Metanephros (tissue), 1 donor: ENCODE measurements around the gene GGN. TPM values are rescaled to one million over a fixed set of nuclear protein-coding genes. Genes with fewer than 3 reads are reported as not detected.

ENCODE experiments used
- total RNA-seq: library from RNA; depleted of rRNA; stranded (reverse); fragments of >200 nt; gene quantifications from one replicate; pipeline ENCODE4 v1.2.3, GENCODE V29; 2014

GGN gene
- 0.18 TPM for total RNA-seq

GRCh38 chr19:38387550-38388348 lies at the start of gene GGN:
Gene GGN, minus strand, starts transcription at chr19:38388034. Its CDS starts 773 bp downstream, at chr19:38387261.

GRCh38 chr19:38433268-38433733 lies 45.5 kb upstream of the GGN start, which contains the start of gene RYR1:
Gene RYR1, plus strand, starts transcription at chr19:38433691. Its CDS starts 139 bp downstream, at chr19:38433830.

GRCh38 chr19:38425810-38426466 lies 38.1 kb upstream of the GGN start, which contains the start of gene RASGRP4:
Gene RASGRP4, minus strand, starts transcription at chr19:38426219. Its CDS starts 128 bp downstream, at chr19:38426091.

GRCh38 chr19:38402967-38403674 lies 15.3 kb upstream of the GGN start, which contains the start of gene FAM98C:
Gene FAM98C, plus strand, starts transcription at chr19:38403093. Its CDS starts 61 bp downstream, at chr19:38403154.

GRCh38 chr19:38388349-38389100 lies 691 bp upstream of the GGN start, which contains the start of gene SPRED3:
Gene SPRED3, plus strand, starts transcription at chr19:38388697. Its CDS starts 1,606 bp downstream, at chr19:38390303.

GRCh38 chr19:38374332-38375097 lies 13.3 kb downstream of the GGN start, which contains the start of gene PSMD8:
Gene PSMD8, plus strand, starts transcription at chr19:38374571. Its CDS starts 31 bp downstream, at chr19:38374602.

Other genes with a start within 250 kb of the GGN start
- gene DPF1, start 163.8 kb downstream of the GGN start, total RNA-seq, result 0.64 TPM
- gene PPP1R14A, start 131.7 kb downstream of the GGN start, total RNA-seq, result 15.4 TPM
- gene SPINT2, start 123.5 kb downstream of the GGN start, total RNA-seq, result 172 TPM
- gene C19orf33, start 83.8 kb downstream of the GGN start, total RNA-seq, result 6.8 TPM
- gene YIF1B, start 72.1 kb downstream of the GGN start, total RNA-seq, result 40.6 TPM
- 2.9 TPM for gene KCNK6, start 68.2 kb downstream of the GGN start, total RNA-seq
- gene CATSPERG, start 52.2 kb downstream of the GGN start, total RNA-seq, result 7.4 TPM
- gene PSMD8, start 13.5 kb downstream of the GGN start, total RNA-seq, result 214 TPM
- 0.23 TPM for gene SPRED3, start 663 bp upstream of the GGN start, total RNA-seq
- 13.9 TPM for gene FAM98C, start 15.1 kb upstream of the GGN start, total RNA-seq
- 2.7 TPM for gene RASGRP4, start 38.2 kb upstream of the GGN start, total RNA-seq
- 107 TPM for gene RYR1, start 45.7 kb upstream of the GGN start, total RNA-seq
- 2.7 TPM for gene MAP4K1, start 229.9 kb upstream of the GGN start, total RNA-seq
- 268 TPM for gene EIF3K, start 231.2 kb upstream of the GGN start, total RNA-seq